ENCODE results near the gene KRT23.

GRCh38 chr17:40879026-40879425 is 58.4 kb downstream of the KRT23 start:
- TF ChIP-seq CTCF (IDR thresholded peaks at IDR 0.05) (no peak), EP300 (IDR thresholded peaks at IDR 0.05) (no peak)
